Measurements from ENCODE around the gene TMEM26.
"Not testable (repeated sequence)": the region's sequence is repeated elsewhere in the genome, so short reads cannot be mapped to it uniquely, and the experiment has no call there.

TMEM26 gene

GRCh38 chr10:61398366-61399129 lies 54.6 kb downstream of the TMEM26 start:
- FAIRE-seq: no peak

- no peak for FAIRE-seq
These were observed 55.8 kb downstream of the TMEM26 start for GRCh38 chr10:61397175-61397986.

GRCh38 chr10:61391281-61391680 lies 61.9 kb downstream of the TMEM26 start:
- no peak for FAIRE-seq

DNA sequence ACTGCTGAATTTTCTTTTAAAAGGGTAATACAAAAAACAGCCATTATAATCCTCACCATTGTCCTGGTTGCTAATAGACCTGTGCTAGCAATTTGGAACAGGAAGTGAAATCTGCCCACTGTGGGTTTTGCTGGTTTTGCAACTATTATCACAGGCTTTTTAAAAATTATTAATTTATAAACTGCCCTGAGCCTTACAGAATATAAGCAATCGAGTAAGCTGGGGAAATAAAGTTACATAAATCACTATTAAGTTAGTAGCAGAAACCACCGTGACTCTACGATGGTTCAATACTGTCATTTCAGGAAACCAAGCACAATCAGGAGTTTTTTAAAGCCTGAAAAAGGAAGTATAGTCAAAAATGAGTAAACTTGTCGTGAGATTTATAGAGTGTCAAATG lies 62.3 kb downstream of the TMEM26 start:
- no peak for FAIRE-seq

DNA sequence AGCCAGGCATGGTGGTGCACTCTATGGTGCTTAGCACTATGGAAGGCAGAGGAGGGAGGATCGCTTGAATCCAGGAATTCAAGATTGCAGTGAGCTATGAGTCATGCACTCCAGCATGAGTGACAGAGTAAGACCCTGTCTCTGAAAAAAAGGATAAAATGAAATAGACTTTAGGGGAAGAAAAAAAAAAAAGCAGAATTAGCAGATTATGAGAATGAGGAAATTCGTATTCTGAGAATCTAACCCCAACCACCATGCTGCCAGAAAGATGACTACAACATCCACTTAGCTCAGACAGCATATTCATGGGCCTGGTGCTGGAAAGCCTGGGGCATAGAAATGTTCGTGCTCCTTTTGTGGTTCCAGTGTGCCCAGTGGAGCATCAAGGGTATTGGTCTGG lies 63.3 kb downstream of the TMEM26 start:
- FAIRE-seq: no peak

DNA sequence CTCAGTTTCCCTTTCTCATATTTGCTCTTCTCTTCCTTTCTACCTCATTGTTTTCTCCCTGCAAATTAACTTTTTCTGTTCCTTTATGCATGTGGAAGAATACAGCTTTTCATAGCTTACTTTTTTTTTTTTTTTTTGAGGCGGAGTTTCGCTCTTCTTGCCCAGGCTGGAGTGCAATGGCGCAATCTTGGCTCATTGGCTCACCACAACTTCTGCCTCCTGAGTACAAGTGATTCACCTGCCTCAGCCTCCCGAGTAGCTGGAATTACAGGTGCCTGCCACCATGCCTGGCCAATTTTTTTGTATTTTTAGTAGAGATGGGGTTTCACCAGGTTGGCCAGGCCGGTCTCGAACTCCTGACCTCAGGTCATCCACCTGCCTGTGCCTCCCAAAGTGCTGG lies 64.2 kb downstream of the TMEM26 start:
- FAIRE-seq: not testable (repeated sequence)

DNA sequence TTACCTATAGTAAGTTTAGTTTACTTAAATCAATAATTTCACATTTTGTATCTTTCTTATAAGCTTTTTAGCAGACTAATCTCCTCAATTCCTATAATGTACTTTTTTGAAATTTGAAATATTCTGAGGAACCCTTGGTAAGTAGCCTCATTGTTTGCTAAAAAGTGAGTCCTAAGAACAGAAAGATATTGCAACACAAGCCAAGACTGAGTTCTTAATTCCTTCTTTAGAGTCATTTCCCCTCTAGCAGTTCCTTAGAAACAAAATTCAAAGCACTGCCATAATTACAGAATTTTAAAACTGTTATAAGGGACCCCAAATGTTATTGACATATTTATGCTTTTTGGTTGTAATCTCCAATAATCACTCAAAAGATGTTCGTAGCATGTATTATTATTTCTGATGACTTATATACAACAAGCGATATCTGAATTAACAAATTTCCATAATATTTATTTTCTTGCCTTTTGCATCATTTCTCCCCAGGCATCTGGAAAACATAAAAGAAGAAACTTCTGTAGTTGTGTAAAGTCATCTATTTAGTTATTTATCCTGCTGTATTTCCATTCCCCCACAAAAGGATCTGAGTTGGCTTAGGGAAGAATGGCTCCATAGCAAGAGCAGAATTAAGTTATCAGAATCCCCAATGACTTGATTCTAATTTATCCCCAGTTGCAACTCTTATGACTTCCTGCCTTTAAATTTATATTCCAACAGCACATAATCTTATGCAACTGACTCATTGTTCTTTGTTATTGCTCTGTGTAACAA lies 67.8 kb downstream of the TMEM26 start:
- no peak for FAIRE-seq

DNA sequence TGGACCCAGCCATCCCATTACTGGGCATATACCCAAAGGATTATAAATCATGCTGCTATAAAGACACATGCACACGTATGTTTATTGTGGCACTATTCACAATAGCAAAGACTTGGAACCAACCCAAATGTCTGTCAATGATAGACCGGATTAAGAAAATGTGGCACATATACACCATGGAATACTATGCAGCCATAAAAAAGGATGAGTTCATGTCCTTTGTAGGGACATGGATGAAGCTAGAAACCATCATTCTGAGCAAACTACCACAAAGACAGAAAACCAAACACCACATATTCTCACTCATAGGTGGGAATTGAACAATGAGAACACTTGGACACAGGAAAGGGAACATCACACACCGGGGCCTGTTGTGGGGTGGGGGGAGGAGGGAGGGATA lies 72.0 kb downstream of the TMEM26 start:
- FAIRE-seq: not testable (repeated sequence)

- no peak for FAIRE-seq
These were observed 74.3 kb downstream of the TMEM26 start for GRCh38 chr10:61378865-61379264.

GRCh38 chr10:61376908-61377368 lies 76.2 kb downstream of the TMEM26 start:
- no peak for FAIRE-seq

DNA sequence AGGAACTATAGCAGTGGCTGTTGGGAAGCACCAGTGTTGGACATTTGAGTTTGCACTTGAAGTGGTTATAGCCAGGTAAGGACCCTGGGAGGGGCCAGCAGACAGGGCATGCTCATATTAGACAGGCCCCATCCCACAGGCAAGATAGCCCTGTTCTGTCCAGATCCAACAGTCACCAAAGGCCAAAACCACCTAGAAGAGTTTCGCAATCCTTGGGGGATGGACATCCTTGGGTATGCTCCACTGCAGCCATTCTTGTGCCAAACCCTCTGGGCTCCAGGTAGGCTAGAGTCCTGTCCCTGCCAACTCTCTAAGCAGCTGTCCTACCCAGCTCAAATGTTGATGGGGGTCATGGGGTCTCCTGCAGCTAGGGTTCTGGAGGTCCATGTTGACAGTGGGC lies 76.8 kb downstream of the TMEM26 start:
- no peak for FAIRE-seq

- no peak for FAIRE-seq
These were observed 86.8 kb downstream of the TMEM26 start for GRCh38 chr10:61366365-61366764.

- FAIRE-seq: no peak
These were observed 88.6 kb downstream of the TMEM26 start for GRCh38 chr10:61364619-61365018.

GRCh38 chr10:61363006-61363405 lies 90.2 kb downstream of the TMEM26 start:
- FAIRE-seq: no peak

- no peak for FAIRE-seq
These were observed 93.7 kb downstream of the TMEM26 start for GRCh38 chr10:61359452-61359851.

DNA sequence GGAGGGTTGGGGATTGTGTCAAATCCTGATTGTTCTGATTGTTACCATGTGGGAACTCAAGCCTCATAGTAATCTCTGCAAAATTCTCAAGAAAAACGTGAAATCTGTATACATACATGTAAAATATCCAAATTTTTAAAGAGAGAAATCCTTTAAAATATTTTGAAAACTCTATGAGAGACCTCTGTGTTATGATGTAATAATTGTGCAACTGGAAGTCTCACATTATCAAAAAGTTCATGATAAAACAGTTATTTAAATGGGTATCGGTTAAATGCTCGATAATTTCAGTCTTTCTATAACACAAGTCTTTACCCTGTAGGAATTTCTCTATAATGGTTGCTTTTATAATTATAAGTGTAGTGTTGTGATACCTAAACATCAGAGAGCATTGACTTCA lies 95.5 kb downstream of the TMEM26 start:
- no peak for FAIRE-seq
